ENCODE results near the gene BCL7A. TPM values are rescaled to one million over a fixed set of nuclear protein-coding genes. Genes with fewer than 3 reads are reported as not detected.

BCL7A gene
- total and polyA plus RNA-seq, 2 of the 8 experiments (the other 6 are each of a cell fraction or from before 2014, with no cell fraction given) = 11.9 to 12.7 TPM

DNA sequence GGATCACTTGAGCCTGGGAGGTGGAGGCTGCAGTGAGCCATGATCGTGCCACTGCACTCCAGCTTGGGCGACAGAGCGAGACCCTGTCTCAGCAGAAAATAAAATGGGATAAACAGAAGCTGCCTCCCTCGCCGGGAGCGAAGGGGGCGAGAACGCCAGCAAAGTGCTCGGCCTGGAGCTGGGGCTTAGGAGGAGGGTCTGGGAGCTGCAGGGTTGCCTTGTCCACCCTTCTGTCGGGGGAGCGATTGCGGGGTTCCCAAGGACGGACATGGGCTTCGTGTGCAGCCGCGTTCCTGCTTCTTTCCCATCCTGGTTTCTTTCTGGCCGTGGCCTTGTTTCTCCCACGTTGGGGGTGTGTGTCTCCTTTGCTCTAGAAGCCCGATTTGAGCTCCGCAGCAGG, 29.0 kb downstream of the BCL7A start:
- Histone ChIP-seq H3K4ac (replicated peaks; ENCODE audit: insufficient read length, low read depth, low read length) (no peak overlapping the region), H2AK5ac (ENCODE audit: low read depth, low read length) (no peak overlapping the region), H3K4me3 (ENCODE audit: extremely low read depth in 1 of 4, insufficient read depth in 2 of 4, low read depth in 3 of 4, low read length in 4 of 4) (no peak overlapping the region), H2BK15ac (ENCODE audit: low read length) (no peak overlapping the region), H2BK120ac (replicated peaks; ENCODE audit: low read depth, low read length) (no peak overlapping the region), H3K23me2 (ENCODE audit: low read depth, low read length) (no peaks in the 10 kb centered on the region), H3K14ac (ENCODE audit: insufficient read length) (no peak overlapping the region), H3K18ac (ENCODE audit: extremely low read depth, low read length) (no peak overlapping the region), H4K20me1 (replicated peaks in 1 of 2; ENCODE audit: control insufficient read depth in 1 of 2, insufficient read depth in 2 of 2, low read length in 2 of 2) (peaks cover 0 to 5% of the 10 kb centered on the region in 2 experiments), H4K91ac (replicated peaks; ENCODE audit: insufficient read length, low read length) (no peak overlapping the region), H2AFZ (ENCODE audit: low read length) (no peak overlapping the region), H4K8ac (ENCODE audit: extremely low read depth, insufficient read depth, low read length) (peak overlapping the region; percentile 71), H2BK20ac (ENCODE audit: low read length) (no peak overlapping the region), H3K9ac (replicated peaks in 1 of 4; ENCODE audit: extremely low read depth in 1 of 4, low read depth in 3 of 4, low read length in 3 of 4) (no peak overlapping the region), H3K4me2 (ENCODE audit: insufficient read depth in 1 of 2, low read depth in 2 of 2, low read length in 2 of 2) (no peak overlapping the region), H3K36me3 (ENCODE audit: control insufficient read depth in 2 of 4, insufficient read depth in 4 of 4, low read length in 3 of 4) (peaks cover 2 to 7% (median 6%) of the 10 kb centered on the region in 4 experiments), H3K27ac (ENCODE audit: low read depth, low read length) (no peak overlapping the region), H2BK12ac (ENCODE audit: low read depth, low read length) (no peak overlapping the region), H3K4me1 (replicated peaks in 1 of 4; ENCODE audit: control insufficient read depth in 3 of 4, insufficient read depth in 4 of 4, low read length in 3 of 4) (0 out of 7 replicates have a peak, but pooled peaks cover 0 to 2% (median 0%) of the 10 kb centered on the region in 4 experiments), H3K27me3 (replicated peaks in 1 of 4; ENCODE audit: control insufficient read depth in 3 of 4, extremely low read depth in 1 of 4, insufficient read depth in 3 of 4, low read length in 3 of 4) (no peaks in the 10 kb centered on the region), H3K79me2 (ENCODE audit: control insufficient read depth in 1 of 2, insufficient read depth in 2 of 2, low read length in 2 of 2) (no peaks in the 10 kb centered on the region), H3K9me3 (ENCODE audit: insufficient read depth in 2 of 2, low read depth in 1 of 2, low read length in 1 of 2) (no peaks in the 10 kb centered on the region), H3K56ac (replicated peaks; ENCODE audit: insufficient read length, low read depth, low read length) (no peak overlapping the region), H4K5ac (ENCODE audit: insufficient read length, low read depth, low read length) (no peak overlapping the region), H2BK5ac (ENCODE audit: low read depth, low read length) (no peak overlapping the region), H3K23ac (ENCODE audit: insufficient read length) (no peak overlapping the region), H3K79me1 (ENCODE audit: low read depth, low read length) (no peaks in the 10 kb centered on the region)
- CTCF ChIA-PET (ENCODE audit: partially characterized antibody) = interaction anchor here (0.5 to 20.6 kb wide), 9 partner anchors 12 to 141 kb away, joined by 3 to 379 read pairs (median 3); no protein-coding TSS in a partner anchor
- 93% methylated on average over 18 of the region's 20 CpGs; no CpG with 5 or more reads in 1 of the 2 experiments for WGBS, 2 experiments (ENCODE audit: extremely low coverage in 1 of 2, insufficient coverage in 1 of 2, insufficient read length in 1 of 2, insufficient replicate concordance in 2 of 2, low coverage in 1 of 2, low lambda C conversion rate in 2 of 2, missing lambda C conversion rate in 1 of 2)
- DNase-seq (ENCODE audit: low read depth in 1 of 2, low spot score in 2 of 2) = no peak
- no peak for FAIRE-seq
- POLR2A ChIA-PET (ENCODE audit: partially characterized antibody) = interaction anchor here (0.9 to 1.4 kb wide), 2 partner anchors 30 to 79 kb away, joined by 3 to 4 read pairs; partner anchors contain the start of gene BCL7A
- TF ChIP-seq EGR1 (IDR thresholded peaks at IDR 0.05; ENCODE audit: borderline replicate concordance, low read depth, low read length) = no peak
- no peak for TF ChIP-seq SRF (IDR thresholded peaks at IDR 0.05; ENCODE audit: low read depth, low read length)
- TF ChIP-seq GTF2F1 (IDR thresholded peaks at IDR 0.05; ENCODE audit: borderline replicate concordance, low read depth, low read length) = no peak
- TF ChIP-seq, protein P1, sequence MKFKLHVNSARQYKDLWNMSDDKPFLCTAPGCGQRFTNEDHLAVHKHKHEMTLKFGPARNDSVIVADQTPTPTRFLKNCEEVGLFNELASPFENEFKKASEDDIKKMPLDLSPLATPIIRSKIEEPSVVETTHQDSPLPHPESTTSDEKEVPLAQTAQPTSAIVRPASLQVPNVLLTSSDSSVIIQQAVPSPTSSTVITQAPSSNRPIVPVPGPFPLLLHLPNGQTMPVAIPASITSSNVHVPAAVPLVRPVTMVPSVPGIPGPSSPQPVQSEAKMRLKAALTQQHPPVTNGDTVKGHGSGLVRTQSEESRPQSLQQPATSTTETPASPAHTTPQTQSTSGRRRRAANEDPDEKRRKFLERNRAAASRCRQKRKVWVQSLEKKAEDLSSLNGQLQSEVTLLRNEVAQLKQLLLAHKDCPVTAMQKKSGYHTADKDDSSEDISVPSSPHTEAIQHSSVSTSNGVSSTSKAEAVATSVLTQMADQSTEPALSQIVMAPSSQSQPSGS (IDR thresholded peaks at IDR 0.05; ENCODE audit: low read length) = no peak
- no peak for TF ChIP-seq NRF1 (IDR thresholded peaks at IDR 0.05; ENCODE audit: low read depth, low read length)
- no peak for TF ChIP-seq SUZ12 (IDR thresholded peaks at IDR 0.05; ENCODE audit: low read length)
- no peak for TF ChIP-seq RXRA (IDR thresholded peaks at IDR 0.05; ENCODE audit: insufficient read depth, low read depth, low read length)
- TF ChIP-seq POLR2AphosphoS5 (IDR thresholded peaks at IDR 0.05; ENCODE audit: low read depth, low read length) = no peak
- no peak for TF ChIP-seq JUN (IDR thresholded peaks at IDR 0.05; ENCODE audit: low read depth, low read length)
- no peak for TF ChIP-seq SP1 (IDR thresholded peaks at IDR 0.05; ENCODE audit: low read depth, low read length)
- no peak for TF ChIP-seq SP4 (IDR thresholded peaks at IDR 0.05; ENCODE audit: low read length)
- no peak for TF ChIP-seq TCF12 (IDR thresholded peaks at IDR 0.05; ENCODE audit: low read depth, low read length)
- no peak for TF ChIP-seq PHF8 (conservative IDR thresholded peaks at IDR 0.05; ENCODE audit: low read depth, low read length)
- TF ChIP-seq BACH1 (IDR thresholded peaks at IDR 0.05; ENCODE audit: low read length) = no peak
